GM21786 (cell line): ENCODE data around the gene OR52J3.
"Not testable (repeated sequence)": the region's sequence is repeated elsewhere in the genome, so short reads cannot be mapped to it uniquely, and the experiment has no call there.

Experiments used
- ATAC-seq: cut with Tn5 transposase; IDR thresholded peaks from one replicate; pipeline ENCODE4 v1.9.1; 2021; ENCODE audit not compliant: unreplicated experiment

Gene OR52J3

DNA sequence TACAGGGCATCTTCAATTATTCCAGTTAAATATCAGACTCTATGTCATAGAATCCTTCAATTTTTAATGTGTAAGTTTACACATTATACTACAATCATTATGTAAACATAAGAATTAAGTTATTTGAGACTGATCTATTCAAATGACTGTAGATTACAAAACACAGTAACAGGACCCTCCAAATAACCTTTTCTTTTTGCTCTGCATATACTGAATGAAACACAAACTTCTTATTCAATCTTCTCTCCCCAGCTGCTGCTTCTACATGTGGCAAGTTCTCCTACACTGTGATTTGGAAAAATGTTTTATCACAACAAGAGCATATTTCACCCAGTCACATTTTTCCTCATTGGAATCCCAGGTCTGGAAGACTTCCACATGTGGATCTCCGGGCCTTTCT lies at the start of gene OR52J3:
TSS of gene OR52J3 (plus strand) at position 301 of the 400 bp plus-strand sequence. CDS start at position 301, 0 bp downstream.
- no peak for ATAC-seq

DNA sequence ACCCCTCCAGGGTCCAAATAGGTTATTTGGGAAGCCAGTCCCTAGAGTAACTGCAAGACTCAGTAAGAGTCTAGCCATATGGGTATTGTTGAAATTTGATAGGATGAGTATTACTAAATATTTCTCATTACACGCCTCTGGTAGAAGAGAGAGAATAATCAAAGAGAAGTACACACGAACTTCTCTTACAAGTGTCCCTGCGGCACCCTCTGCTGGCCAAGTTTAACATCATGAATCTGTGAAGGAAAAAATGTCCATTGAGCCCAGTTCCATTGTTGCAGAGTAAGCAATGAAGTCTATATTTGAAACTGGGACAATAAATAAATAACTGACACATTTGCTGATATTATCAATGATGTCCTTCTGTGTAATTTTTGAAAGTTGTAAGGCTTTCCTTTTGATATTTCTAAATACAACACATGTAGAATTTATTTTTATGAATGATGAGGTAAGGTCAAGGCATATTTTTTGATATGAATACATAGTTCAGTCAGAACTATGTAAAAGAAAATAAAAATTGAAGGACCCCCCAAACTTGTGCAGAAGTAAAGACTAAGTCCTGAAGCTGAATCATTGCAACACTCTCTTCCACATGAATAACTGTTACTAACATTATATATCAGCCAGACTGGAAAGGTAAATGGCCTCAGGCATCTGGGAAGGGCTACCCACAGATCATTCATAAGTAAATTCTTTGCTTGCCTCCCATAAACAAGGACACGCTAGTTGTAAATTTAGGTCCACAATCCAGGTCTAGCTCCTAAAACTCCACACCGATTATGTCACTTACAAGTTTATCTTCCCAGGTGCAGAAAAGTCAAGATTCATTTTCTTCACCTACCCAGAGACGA lies 41.7 kb upstream of the OR52J3 start:
- no peak for ATAC-seq

DNA sequence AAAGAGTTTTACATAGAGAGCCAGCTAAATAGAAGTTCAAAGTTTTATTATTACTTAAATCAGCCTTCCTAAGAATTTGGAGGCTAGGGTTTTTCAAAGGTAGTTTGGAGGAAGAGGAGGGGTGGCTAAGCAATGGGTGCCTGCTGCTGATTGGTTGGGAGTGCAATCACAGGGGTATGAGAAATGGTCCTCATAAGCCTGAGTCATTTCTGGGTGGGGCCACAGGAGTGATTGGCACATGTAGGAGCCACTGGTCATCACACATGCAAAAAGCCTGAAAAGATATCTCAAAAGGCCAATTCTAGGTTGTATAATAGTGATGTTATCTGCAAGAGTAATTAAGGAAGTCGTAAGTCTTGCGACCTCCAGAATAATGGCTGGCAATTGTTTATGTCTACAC lies 38.8 kb upstream of the OR52J3 start:
- no peak for ATAC-seq

GRCh38 chr11:5011254-5011653 lies 35.1 kb upstream of the OR52J3 start:
- ATAC-seq = no peak

- no peak for ATAC-seq
These were observed 33.3 kb upstream of the OR52J3 start for GRCh38 chr11:5013012-5013411.

- no peak for ATAC-seq
These were observed 24.3 kb upstream of the OR52J3 start for GRCh38 chr11:5021996-5022395.

DNA sequence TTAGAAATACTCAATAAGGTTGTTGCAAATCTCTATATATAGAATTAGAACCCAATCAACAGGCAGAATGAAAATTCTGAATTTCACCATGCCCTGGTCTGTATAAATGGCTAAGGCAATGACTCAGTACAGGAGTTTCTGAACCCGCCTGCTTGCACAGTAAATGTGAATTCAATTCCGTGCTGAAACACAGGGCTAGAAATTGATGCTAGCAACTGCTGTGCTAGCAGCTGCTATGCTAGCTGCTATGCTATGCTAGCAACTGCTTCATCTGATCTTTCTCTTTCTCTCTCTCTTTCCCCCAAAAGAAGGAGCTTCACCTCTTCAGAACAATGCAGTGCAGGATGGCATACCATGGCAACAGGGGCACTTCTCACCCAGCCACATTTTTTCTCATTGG lies 9.7 kb upstream of the OR52J3 start:
- ATAC-seq = no peak

DNA sequence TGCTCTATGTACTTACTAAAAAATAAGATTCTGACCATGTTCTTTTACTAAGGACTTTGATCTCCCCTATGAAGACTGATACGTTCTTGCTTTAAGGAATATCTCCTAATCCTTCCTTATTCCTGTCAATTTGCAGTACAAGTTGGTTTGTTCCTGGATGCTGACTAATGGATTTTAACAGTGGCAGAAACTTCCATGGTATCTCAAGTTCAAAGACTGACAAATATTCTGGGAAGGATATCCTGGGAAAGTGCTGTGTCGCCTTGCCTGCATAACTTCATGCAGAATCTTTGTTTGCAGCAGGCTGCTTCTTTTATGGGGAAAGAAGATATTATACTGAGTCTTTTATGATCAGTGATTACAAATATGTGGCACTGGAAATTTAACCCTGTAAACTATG lies 8.4 kb upstream of the OR52J3 start:
- no peak for ATAC-seq

DNA sequence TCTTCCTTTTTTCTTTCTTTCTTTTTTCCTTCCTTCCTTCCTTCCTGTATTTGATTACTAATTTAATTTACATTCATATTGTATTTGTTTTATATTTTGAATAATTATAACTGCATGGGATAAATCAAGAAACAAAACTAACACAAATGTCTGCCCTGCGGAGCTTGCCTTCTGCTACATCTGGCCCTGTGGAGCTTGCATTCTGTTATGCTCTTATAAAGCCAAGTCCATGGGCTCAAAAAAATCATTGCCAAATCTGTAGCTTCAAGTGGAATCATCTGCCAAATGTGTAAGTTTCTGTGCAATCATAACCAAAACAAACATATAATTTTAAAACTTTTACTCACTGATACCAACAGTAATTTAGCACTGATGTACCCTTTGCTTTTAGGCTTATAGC lies 8.0 kb upstream of the OR52J3 start:
- no peak for ATAC-seq

DNA sequence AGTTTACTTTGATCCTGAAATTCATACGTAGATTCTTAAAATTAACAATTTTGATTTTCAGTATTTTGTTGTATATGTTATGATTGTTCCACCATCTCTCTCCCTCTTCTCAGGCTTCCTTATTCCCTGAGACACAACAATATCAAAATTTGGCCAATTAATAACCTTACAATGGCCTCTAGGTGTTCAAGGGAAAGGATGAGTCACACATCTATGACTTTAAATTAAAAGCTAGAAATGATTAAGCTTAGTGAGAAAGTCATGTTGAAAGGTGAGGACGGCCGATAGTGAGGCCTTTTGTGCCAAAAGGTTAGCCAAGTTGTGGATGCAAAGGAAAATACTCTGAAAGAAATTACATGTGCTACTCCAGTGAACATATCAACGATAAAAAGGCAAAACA lies 5.5 kb upstream of the OR52J3 start:
- no peak for ATAC-seq

- no peak for ATAC-seq
These were observed 4.2 kb upstream of the OR52J3 start for GRCh38 chr11:5042091-5042490.

GRCh38 chr11:5043380-5043779 lies 2.9 kb upstream of the OR52J3 start:
- no peak for ATAC-seq

DNA sequence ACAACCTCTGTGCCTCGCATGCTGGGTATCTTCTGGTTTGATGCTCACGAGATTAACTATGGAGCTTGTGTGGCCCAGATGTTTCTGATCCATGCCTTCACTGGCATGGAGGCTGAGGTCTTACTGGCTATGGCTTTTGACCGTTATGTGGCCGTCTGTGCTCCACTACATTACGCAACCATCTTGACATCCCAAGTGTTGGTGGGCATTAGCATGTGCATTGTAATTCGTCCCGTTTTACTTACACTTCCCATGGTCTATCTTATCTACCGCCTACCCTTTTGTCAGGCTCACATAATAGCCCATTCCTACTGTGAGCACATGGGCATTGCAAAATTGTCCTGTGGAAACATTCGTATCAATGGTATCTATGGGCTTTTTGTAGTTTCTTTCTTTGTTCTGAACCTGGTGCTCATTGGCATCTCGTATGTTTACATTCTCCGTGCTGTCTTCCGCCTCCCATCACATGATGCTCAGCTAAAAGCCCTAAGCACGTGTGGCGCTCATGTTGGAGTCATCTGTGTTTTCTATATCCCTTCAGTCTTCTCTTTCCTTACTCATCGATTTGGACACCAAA lies 516 bp downstream of the OR52J3 start:
- ATAC-seq = no peak

DNA sequence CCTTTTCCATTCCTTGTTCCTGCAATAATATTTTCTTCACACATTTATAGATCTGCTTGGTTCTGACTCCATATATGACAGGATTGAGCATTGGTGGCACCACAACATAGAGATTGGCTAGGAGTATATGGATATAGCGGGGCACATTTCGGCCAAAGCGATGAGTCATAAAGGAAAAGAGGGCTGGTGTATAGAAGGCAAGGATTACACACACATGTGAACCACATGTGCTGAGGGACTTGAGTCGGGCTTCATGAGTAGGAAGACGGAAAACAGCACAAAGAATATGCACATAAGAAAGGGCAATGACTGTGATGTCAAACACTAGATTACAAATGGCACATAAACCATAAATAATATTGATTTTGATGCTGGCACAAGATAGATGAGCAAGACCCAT lies 12.4 kb downstream of the OR52J3 start:
- not testable (repeated sequence) for ATAC-seq

DNA sequence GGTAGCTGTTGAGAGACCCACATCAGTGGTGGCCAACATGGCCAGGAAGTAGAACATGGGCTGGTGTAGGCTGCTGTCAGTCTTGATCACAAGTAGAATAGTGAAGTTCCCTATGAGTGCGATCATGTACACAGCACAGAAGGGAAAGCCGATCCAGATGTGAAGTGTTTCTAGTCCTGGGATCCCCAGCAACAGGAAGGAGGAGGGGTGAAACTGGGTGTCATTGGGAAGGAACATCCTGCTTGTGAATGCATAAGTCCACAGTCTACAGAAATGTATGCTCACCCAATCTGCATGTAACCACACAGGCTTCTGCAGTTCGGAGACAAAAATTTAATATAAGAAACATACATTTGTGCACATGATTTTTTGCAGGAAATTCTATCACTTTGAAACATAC lies 13.1 kb downstream of the OR52J3 start, which contains the start of gene OR52E2:
TSS of gene OR52E2 (minus strand) at position 237 of the 400 bp plus-strand sequence. CDS start at position 237, 0 bp downstream.
- no peak for ATAC-seq

- ATAC-seq = no peak
These were observed 18.7 kb downstream of the OR52J3 start for GRCh38 chr11:5065027-5065426.

DNA sequence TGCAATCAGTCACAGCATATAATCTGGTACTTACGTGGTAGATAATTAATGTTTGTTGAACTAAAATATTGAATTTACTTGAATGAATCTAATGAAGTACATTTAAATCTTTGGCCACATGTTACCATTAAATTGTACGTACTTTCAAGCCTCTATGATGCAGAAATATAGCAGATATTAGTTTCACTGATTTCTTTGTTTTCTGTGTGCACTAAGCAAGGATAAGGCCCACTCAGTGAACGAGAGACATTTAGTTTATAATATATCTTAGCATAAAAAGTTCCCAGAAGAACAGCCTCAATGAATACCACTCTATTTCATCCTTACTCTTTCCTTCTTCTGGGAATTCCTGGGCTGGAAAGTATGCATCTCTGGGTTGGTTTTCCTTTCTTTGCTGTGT lies 22.9 kb downstream of the OR52J3 start, which contains the start of gene OR52E1:
TSS of gene OR52E1 (plus strand) at position 301 of the 400 bp plus-strand sequence.
- no peak for ATAC-seq

- no peak for ATAC-seq
These were observed 25.5 kb downstream of the OR52J3 start for GRCh38 chr11:5071799-5072198.

DNA sequence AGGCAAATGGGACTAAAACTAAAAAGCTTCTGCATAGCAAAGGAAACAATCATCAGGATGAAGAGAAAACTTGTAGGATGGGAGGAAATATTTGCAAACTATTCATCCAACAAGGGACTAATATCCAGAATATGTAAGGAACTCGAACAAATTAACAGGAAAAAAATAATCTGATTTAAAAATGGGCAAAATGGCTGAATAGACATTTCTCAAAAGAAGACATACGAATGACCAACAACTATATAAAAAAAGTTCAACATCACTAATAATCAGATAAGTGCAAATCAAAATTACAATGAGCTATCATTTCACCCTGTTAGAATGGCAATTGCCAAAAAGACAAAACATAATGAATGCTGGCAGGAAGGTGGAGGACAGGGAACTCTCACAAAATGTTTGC lies 35.1 kb downstream of the OR52J3 start:
- no peak for ATAC-seq

DNA sequence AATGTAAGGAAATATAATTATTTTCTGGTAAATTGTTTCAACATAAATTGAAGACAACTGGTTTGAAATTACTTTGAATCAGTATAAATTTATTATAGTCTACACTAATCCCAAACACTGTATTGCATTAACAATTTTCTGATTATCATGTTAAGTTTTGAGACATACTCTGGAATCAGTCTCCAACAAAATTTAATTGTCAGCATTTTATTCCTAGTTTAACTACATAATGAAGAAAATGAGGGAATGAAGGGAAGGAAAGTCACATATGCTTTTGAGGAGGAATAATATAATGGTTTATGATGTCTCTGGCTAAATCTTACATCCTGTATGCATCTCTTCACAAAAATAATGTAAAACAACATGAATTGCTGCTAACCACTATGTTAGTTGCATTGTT lies 37.3 kb downstream of the OR52J3 start:
- ATAC-seq = no peak

DNA sequence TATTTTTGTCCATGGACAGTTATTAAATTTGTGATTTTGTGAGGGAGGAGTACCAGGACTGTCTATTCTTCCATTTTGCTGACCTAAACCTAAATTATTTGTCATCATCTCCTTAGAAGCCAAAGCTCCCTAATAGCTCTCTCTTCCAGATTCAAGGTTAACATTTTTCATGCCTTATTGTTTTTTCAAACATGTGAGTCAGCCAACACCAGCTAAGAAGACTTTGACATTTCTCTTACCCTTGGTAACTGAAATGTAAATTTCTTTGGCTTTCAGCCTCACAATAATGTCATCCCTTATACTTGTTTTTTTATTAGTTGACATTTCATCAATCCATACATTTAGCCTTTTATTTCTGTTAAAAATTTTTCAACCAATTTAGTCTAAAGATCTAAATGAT lies 42.2 kb downstream of the OR52J3 start:
- ATAC-seq = no peak

DNA sequence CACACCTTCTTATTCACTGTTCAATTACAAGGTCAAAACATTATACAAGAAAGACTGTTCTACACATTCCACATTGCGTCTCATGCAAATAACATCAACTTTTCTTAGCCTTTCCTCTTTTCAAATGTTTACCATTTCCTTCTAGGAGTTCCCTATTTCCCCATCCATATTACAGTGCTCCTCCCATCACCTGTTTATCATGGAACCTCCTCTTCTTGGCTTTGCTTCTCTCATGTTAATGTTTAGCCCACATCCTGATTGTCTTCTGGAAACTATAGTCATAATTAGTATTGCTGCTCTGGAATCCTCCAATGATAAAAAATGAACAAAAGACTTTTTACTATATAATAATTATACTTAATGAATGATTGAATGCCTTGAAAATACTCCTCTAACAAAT lies 44.3 kb downstream of the OR52J3 start:
- ATAC-seq = no peak
